ENCODE measurements around the gene ABHD12. TPM values are rescaled to one million over a fixed set of nuclear protein-coding genes. Genes with fewer than 3 reads are reported as not detected.

The ABHD12 gene
- total and polyA plus RNA-seq, 2 experiments from 2014 or later = 69.5 to 187 TPM

GRCh38 chr20:25324412-25324811 lies 66.2 kb downstream of the ABHD12 start:
- Histone ChIP-seq H3K79me2 (peaks cover 65% of the 10 kb centered on the region), H4K20me1 (ENCODE audit: insufficient read depth, poor library complexity, severe bottlenecking) (peaks cover 2% of the 10 kb centered on the region), H3K27ac (no peak overlapping the region), H3K27me3 (no peaks in the 10 kb centered on the region), H3K9me2 (replicated peaks; ENCODE audit: insufficient read depth) (no peaks in the 10 kb centered on the region), H3K36me3 (replicated peaks; ENCODE audit: insufficient read depth, low read depth) (no peaks in the 10 kb centered on the region), H3K9me3 (ENCODE audit: low read depth) (no peaks in the 10 kb centered on the region), H3K4me2 (no peak overlapping the region), H3K4me3 (no peak overlapping the region), H3K4me1 (ENCODE audit: insufficient read depth) (peaks cover 3% of the 10 kb centered on the region), H2AFZ (no peak overlapping the region)
- 69% methylated on average over 5 of the region's 5 CpGs for WGBS (ENCODE audit: low lambda C conversion rate, missing lambda C conversion rate)
- TF ChIP-seq EZH2 (IDR thresholded peaks at IDR 0.05; ENCODE audit: borderline replicate concordance) (no peak), CTCF (IDR thresholded peaks at IDR 0.05; ENCODE audit: poor library complexity) (no peak), EZH2phosphoT487 (IDR thresholded peaks at IDR 0.05; ENCODE audit: low read depth, severe bottlenecking, unreplicated experiment) (no peak)
- DNase-seq (ENCODE audit: low spot score) = no peak

GRCh38 chr20:25323496-25324246 lies 67.0 kb downstream of the ABHD12 start:
- no peaks in the 10 kb centered on the region for H3K27me3 ChIP-seq
- 85% methylated on average over 12 of the region's 12 CpGs for WGBS (ENCODE audit: low lambda C conversion rate, missing lambda C conversion rate)
- no peaks in the 10 kb centered on the region for H3K36me3 ChIP-seq (replicated peaks; ENCODE audit: insufficient read depth, low read depth)
- no peaks in the 10 kb centered on the region for H3K9me3 ChIP-seq (ENCODE audit: low read depth)
- H3K79me2 ChIP-seq = peaks cover 61% of the 10 kb centered on the region
- H4K20me1 ChIP-seq (ENCODE audit: insufficient read depth, poor library complexity, severe bottlenecking) = peaks cover 2% of the 10 kb centered on the region
- no peak overlapping the region for H3K27ac ChIP-seq
- TF ChIP-seq EZH2 (IDR thresholded peaks at IDR 0.05; ENCODE audit: borderline replicate concordance) (no peak), CTCF (IDR thresholded peaks at IDR 0.05; ENCODE audit: poor library complexity) (no peak), EZH2phosphoT487 (IDR thresholded peaks at IDR 0.05; ENCODE audit: low read depth, severe bottlenecking, unreplicated experiment) (no peak)
- no peaks in the 10 kb centered on the region for H3K9me2 ChIP-seq (replicated peaks; ENCODE audit: insufficient read depth)
- H3K4me3 ChIP-seq = no peak overlapping the region
- no peak for DNase-seq (ENCODE audit: low spot score)
- H3K4me2 ChIP-seq = no peak overlapping the region
- peaks cover 3% of the 10 kb centered on the region for H3K4me1 ChIP-seq (ENCODE audit: insufficient read depth)
- no peak overlapping the region for H2AFZ ChIP-seq

GRCh38 chr20:25321991-25322390 lies 68.6 kb downstream of the ABHD12 start:
- Histone ChIP-seq H3K79me2 (peaks cover 51% of the 10 kb centered on the region), H3K4me2 (no peak overlapping the region), H3K9me2 (replicated peaks; ENCODE audit: insufficient read depth) (no peaks in the 10 kb centered on the region), H3K27ac (no peak overlapping the region), H4K20me1 (ENCODE audit: insufficient read depth, poor library complexity, severe bottlenecking) (peaks cover 2% of the 10 kb centered on the region), H2AFZ (no peak overlapping the region), H3K4me3 (no peak overlapping the region), H3K9me3 (ENCODE audit: low read depth) (no peaks in the 10 kb centered on the region), H3K36me3 (replicated peaks; ENCODE audit: insufficient read depth, low read depth) (no peaks in the 10 kb centered on the region), H3K4me1 (ENCODE audit: insufficient read depth) (peaks cover 3% of the 10 kb centered on the region), H3K27me3 (no peaks in the 10 kb centered on the region)
- no peak for TF ChIP-seq EZH2phosphoT487 (IDR thresholded peaks at IDR 0.05; ENCODE audit: low read depth, severe bottlenecking, unreplicated experiment)
- 88% methylated on average over 4 of the region's 4 CpGs for WGBS (ENCODE audit: low lambda C conversion rate, missing lambda C conversion rate)
- no peak for DNase-seq (ENCODE audit: low spot score)

- Histone ChIP-seq H3K4me3 (no peak overlapping the region), H3K27ac (no peak overlapping the region), H2AFZ (no peak overlapping the region), H3K79me2 (peaks cover 45% of the 10 kb centered on the region), H3K27me3 (no peaks in the 10 kb centered on the region), H3K9me2 (replicated peaks; ENCODE audit: insufficient read depth) (no peaks in the 10 kb centered on the region), H4K20me1 (ENCODE audit: insufficient read depth, poor library complexity, severe bottlenecking) (peaks cover 2% of the 10 kb centered on the region), H3K4me2 (no peak overlapping the region), H3K36me3 (replicated peaks; ENCODE audit: insufficient read depth, low read depth) (no peaks in the 10 kb centered on the region), H3K4me1 (ENCODE audit: insufficient read depth) (no peaks in the 10 kb centered on the region), H3K9me3 (ENCODE audit: low read depth) (no peaks in the 10 kb centered on the region)
- TF ChIP-seq EZH2phosphoT487 (IDR thresholded peaks at IDR 0.05; ENCODE audit: low read depth, severe bottlenecking, unreplicated experiment) (no peak), EZH2 (IDR thresholded peaks at IDR 0.05; ENCODE audit: borderline replicate concordance) (no peak), CTCF (IDR thresholded peaks at IDR 0.05; ENCODE audit: poor library complexity) (no peak)
- no peak for DNase-seq (ENCODE audit: low spot score)
- 89% methylated on average over 5 of the region's 5 CpGs for WGBS (ENCODE audit: low lambda C conversion rate, missing lambda C conversion rate)
These were observed 69.3 kb downstream of the ABHD12 start for GRCh38 chr20:25321262-25321831.
